HEK293 (cell line): Measurements from ENCODE around the gene RHOBTB3.

Experiments used
- CTCF ChIA-PET: fragments of 350-600 bp; formaldehyde crosslinking; extraction: SDS; loops from one replicate; lab custom pipeline; 2021; ENCODE audit warnings: antibody characterized with exemption; lab: Yijun Ruan, JAX
- POLR2A ChIA-PET: fragments of 300-600 bp; formaldehyde crosslinking; extraction: SDS; loops from one replicate; lab custom pipeline; 2020; ENCODE audit warnings: antibody characterized with exemption, inconsistent platforms; lab: Yijun Ruan, JAX
- H3K27ac ChIP-seq: fragments of 200-500 bp; sonication (Bioruptor generic); 2 replicates; pipeline ENCODE4 v1.5.1; 2014; ENCODE audit warnings: low read depth, low read length, control low read depth, inconsistent platforms; ENCODE audit errors: extremely low read depth
- H3K36me3 ChIP-seq, 2 experiments: fragments of 200-500 bp in 1 of 2; sonication (Bioruptor generic) in 1 of 2; 1 replicate in 1 of 2; 2 replicates in 1 of 2; pipeline ENCODE4 v1.5.1; 2014 to 2017; ENCODE audit warnings: inconsistent platforms in 2 of 2, low read length in 2 of 2; ENCODE audit not compliant: control insufficient read depth in 2 of 2, insufficient read depth in 1 of 2
- H3K4me1 ChIP-seq: fragments of 200-500 bp; sonication (Bioruptor generic); 2 replicates; pipeline ENCODE4 v1.5.1; 2014; ENCODE audit warnings: mild to moderate bottlenecking, low read length, inconsistent platforms; ENCODE audit not compliant: control insufficient read depth, insufficient read depth
- H3K4me3 ChIP-seq: 2 replicates; pipeline ENCODE4 v1.5.1; 2011; ENCODE audit warnings: low read depth, mild to moderate bottlenecking, control low read depth, low read length, moderate library complexity
- H3K9me3 ChIP-seq: fragments of 200-500 bp; sonication (Bioruptor generic); 2 replicates; pipeline ENCODE4 v1.5.1; 2014; ENCODE audit warnings: low read depth, low read length, inconsistent platforms; ENCODE audit not compliant: control insufficient read depth, insufficient read depth
- FEZF1 ChIP-seq: fragments of 450-650 bp; formaldehyde crosslinking; IDR thresholded peaks from 2 replicates; pipeline ENCODE4 v1.5.1; 2016; ENCODE audit warnings: missing biosample characterization, missing genetic modification characterization
- GFI1B ChIP-seq: fragments of 450-650 bp; formaldehyde crosslinking; IDR thresholded peaks from 2 replicates; pipeline ENCODE4 v1.5.1; 2016; ENCODE audit warnings: missing biosample characterization, missing genetic modification characterization
- KLF1 ChIP-seq: fragments of 450-650 bp; formaldehyde crosslinking; IDR thresholded peaks from 2 replicates; pipeline ENCODE4 v1.5.1; 2016; ENCODE audit warnings: missing biosample characterization, missing genetic modification characterization
- PRDM4 ChIP-seq: fragments of 450-650 bp; formaldehyde crosslinking; IDR thresholded peaks from 2 replicates; pipeline ENCODE4 v1.5.1; 2017; ENCODE audit warnings: missing biosample characterization, missing genetic modification characterization
- SETDB1 ChIP-seq: IDR thresholded peaks from one replicate; pipeline ENCODE4 v1.6.1; 2017; ENCODE audit warnings: mild to moderate bottlenecking, low read length, moderate library complexity, mixed read lengths; ENCODE audit not compliant: insufficient read length
- WT1 ChIP-seq: fragments of 450-650 bp; formaldehyde crosslinking; IDR thresholded peaks from 2 replicates; pipeline ENCODE4 v1.5.1; 2016; ENCODE audit warnings: missing biosample characterization, missing genetic modification characterization
- ZFP3 ChIP-seq: fragments of 450-650 bp; formaldehyde crosslinking; IDR thresholded peaks from 2 replicates; pipeline ENCODE4 v1.5.1; 2016; ENCODE audit warnings: low read depth, missing biosample characterization, missing genetic modification characterization
- ZFP37 ChIP-seq: fragments of 450-650 bp; formaldehyde crosslinking; IDR thresholded peaks from 2 replicates; pipeline ENCODE4 v1.5.1; 2016; ENCODE audit warnings: missing biosample characterization, missing genetic modification characterization
- ZFP41 ChIP-seq: fragments of 450-650 bp; formaldehyde crosslinking; IDR thresholded peaks from 2 replicates; pipeline ENCODE4 v1.5.1; 2016; ENCODE audit warnings: missing biosample characterization, missing genetic modification characterization, borderline replicate concordance
- ZIC2 ChIP-seq: fragments of 450-650 bp; formaldehyde crosslinking; IDR thresholded peaks from 2 replicates; pipeline ENCODE4 v1.5.1; 2016; ENCODE audit warnings: missing biosample characterization, missing genetic modification characterization
- ZNF10 ChIP-seq: fragments of 450-650 bp; formaldehyde crosslinking; IDR thresholded peaks from 2 replicates; pipeline ENCODE4 v1.5.1; 2017; ENCODE audit warnings: missing biosample characterization, missing genetic modification characterization
- ZNF132 ChIP-seq: fragments of 450-650 bp; formaldehyde crosslinking; IDR thresholded peaks from 2 replicates; pipeline ENCODE4 v1.5.1; 2017; ENCODE audit warnings: missing biosample characterization, missing genetic modification characterization, borderline replicate concordance
- ZNF174 ChIP-seq: fragments of 450-650 bp; formaldehyde crosslinking; IDR thresholded peaks from 2 replicates; pipeline ENCODE4 v1.5.0; 2017; ENCODE audit warnings: missing biosample characterization, mild to moderate bottlenecking, missing genetic modification characterization
- ZNF26 ChIP-seq: fragments of 450-650 bp; formaldehyde crosslinking; IDR thresholded peaks from 2 replicates; pipeline ENCODE4 v1.5.1; 2016; ENCODE audit warnings: missing biosample characterization, missing genetic modification characterization
- ZNF292 ChIP-seq: fragments of 450-650 bp; formaldehyde crosslinking; IDR thresholded peaks from 2 replicates; pipeline ENCODE4 v1.5.1; 2016; ENCODE audit warnings: low read depth, missing biosample characterization, missing genetic modification characterization, borderline replicate concordance
- ZNF311 ChIP-seq: fragments of 450-650 bp; formaldehyde crosslinking; IDR thresholded peaks from 2 replicates; pipeline ENCODE4 v1.5.1; 2017; ENCODE audit warnings: missing biosample characterization, missing genetic modification characterization, borderline replicate concordance
- ZNF404 ChIP-seq: fragments of 450-650 bp; formaldehyde crosslinking; IDR thresholded peaks from 2 replicates; pipeline ENCODE4 v1.5.1; 2017; ENCODE audit warnings: missing biosample characterization, missing genetic modification characterization
- ZNF416 ChIP-seq: fragments of 450-650 bp; formaldehyde crosslinking; IDR thresholded peaks from 2 replicates; pipeline ENCODE4 v1.5.1; 2016; ENCODE audit warnings: missing biosample characterization, missing genetic modification characterization
- ZNF473 ChIP-seq: fragments of 450-650 bp; formaldehyde crosslinking; IDR thresholded peaks from 2 replicates; pipeline ENCODE4 v1.5.1; 2017; ENCODE audit warnings: missing biosample characterization, missing genetic modification characterization
- ZNF48 ChIP-seq: fragments of 450-650 bp; formaldehyde crosslinking; IDR thresholded peaks from 2 replicates; pipeline ENCODE4 v1.5.1; 2016; ENCODE audit warnings: missing biosample characterization, missing genetic modification characterization
- ZNF514 ChIP-seq: fragments of 450-650 bp; formaldehyde crosslinking; IDR thresholded peaks from 2 replicates; pipeline ENCODE4 v1.5.1; 2016; ENCODE audit warnings: missing biosample characterization, missing genetic modification characterization
- ZNF529 ChIP-seq: fragments of 450-650 bp; formaldehyde crosslinking; IDR thresholded peaks from 2 replicates; pipeline ENCODE4 v1.5.1; 2017; ENCODE audit warnings: missing genetic modification characterization, missing biosample characterization; ENCODE audit not compliant: insufficient replicate concordance
- ZNF555 ChIP-seq: fragments of 450-650 bp; formaldehyde crosslinking; conservative IDR thresholded peaks from 2 replicates; pipeline ENCODE4 v1.5.1; 2017; ENCODE audit warnings: missing biosample characterization, mild to moderate bottlenecking, missing genetic modification characterization, inconsistent platforms
- ZNF560 ChIP-seq: fragments of 450-650 bp; formaldehyde crosslinking; IDR thresholded peaks from 2 replicates; pipeline ENCODE4 v1.5.1; 2017; ENCODE audit warnings: missing biosample characterization, missing genetic modification characterization, borderline replicate concordance
- ZNF561 ChIP-seq: fragments of 450-650 bp; IDR thresholded peaks from 2 replicates; pipeline ENCODE4 v1.5.1; 2018; ENCODE audit warnings: missing biosample characterization, missing genetic modification characterization, borderline replicate concordance
- ZNF654 ChIP-seq: fragments of 450-650 bp; formaldehyde crosslinking; IDR thresholded peaks from 2 replicates; pipeline ENCODE4 v1.5.1; 2016; ENCODE audit warnings: low read depth, missing biosample characterization, missing genetic modification characterization
- ZNF830 ChIP-seq: fragments of 450-650 bp; IDR thresholded peaks from 2 replicates; pipeline ENCODE4 v1.5.0; 2018; ENCODE audit warnings: missing biosample characterization, missing genetic modification characterization, low read depth, mild to moderate bottlenecking, moderate library complexity
- ZSCAN23 ChIP-seq: fragments of 450-650 bp; formaldehyde crosslinking; IDR thresholded peaks from 2 replicates; pipeline ENCODE4 v1.5.1; 2016; ENCODE audit warnings: missing biosample characterization, missing genetic modification characterization
- TF ChIP-seq, protein P1 (sequence below): fragments of 450-650 bp; formaldehyde crosslinking; IDR thresholded peaks from 2 replicates; pipeline ENCODE4 v1.5.1; 2016; ENCODE audit warnings: missing biosample characterization, missing genetic modification characterization

RHOBTB3 gene

DNA sequence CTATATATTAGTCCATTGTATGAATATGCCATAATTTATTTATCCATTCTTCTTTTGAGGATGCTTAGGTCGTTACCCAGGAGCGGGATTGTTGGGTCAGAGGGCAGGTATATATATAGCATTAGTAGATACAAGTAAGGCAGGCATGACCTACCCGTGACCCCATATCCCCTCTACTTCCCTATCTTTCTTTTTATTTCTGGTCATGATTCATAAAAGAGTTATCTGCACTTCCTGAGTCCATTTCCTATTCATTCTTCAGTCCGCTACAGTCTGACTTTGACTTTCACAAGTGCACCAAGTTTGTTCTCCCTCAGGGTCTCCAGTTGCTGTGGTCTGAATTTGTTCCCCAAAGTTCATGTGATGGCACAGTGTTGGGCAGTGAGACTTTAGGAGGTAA is 6.9 kb downstream of the RHOBTB3 start:
- H3K4me1 ChIP-seq = peaks cover 3% of the 10 kb centered on the region
- TF ChIP-seq ZNF529 (no peak), GFI1B (tag by site-specific recombination) (no peak), PRDM4 (tag by site-specific recombination) (no peak), ZNF10 (no peak), ZFP41 (tag by site-specific recombination) (no peak), ZSCAN23 (tag by site-specific recombination) (no peak), ZNF473 (tag by site-specific recombination) (no peak), ZNF174 (tag by site-specific recombination) (no peak), ZNF404 (tag by site-specific recombination) (no peak), ZNF830 (no peak), KLF1 (tag by site-specific recombination) (no peak), ZNF48 (tag by site-specific recombination) (no peak), ZIC2 (no peak), ZNF514 (no peak), ZNF555 (tag by site-specific recombination) (no peak), SETDB1 (no peak), ZNF654 (no peak), ZNF311 (tag by site-specific recombination) (no peak)
- TF ChIP-seq, protein P1, sequence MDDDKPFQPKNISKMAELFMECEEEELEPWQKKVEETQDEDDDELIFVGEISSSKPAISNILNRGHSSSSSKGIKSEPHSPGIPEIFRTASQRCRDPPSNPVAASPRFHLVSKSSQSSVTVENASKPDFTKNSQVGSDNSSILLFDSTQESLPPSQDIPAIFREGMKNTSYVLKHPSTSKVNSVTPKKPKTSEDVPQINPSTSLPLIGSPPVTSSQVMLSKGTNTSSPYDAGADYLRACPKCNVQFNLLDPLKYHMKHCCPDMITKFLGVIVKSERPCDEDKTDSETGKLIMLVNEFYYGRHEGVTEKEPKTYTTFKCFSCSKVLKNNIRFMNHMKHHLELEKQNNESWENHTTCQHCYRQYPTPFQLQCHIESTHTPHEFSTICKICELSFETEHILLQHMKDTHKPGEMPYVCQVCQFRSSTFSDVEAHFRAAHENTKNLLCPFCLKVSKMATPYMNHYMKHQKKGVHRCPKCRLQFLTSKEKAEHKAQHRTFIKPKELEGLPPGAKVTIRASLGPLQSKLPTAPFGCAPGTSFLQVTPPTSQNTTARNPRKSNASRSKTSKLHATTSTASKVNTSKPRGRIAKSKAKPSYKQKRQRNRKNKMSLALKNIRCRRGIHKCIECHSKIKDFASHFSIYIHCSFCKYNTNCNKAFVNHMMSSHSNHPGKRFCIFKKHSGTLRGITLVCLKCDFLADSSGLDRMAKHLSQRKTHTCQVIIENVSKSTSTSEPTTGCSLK = no peak
- TF ChIP-seq, all 188 proteins: peak for 0
- peaks cover 10 to 43% of the 10 kb centered on the region in 2 experiments; a peak in 2 of 3 replicates for H3K36me3 ChIP-seq
- H3K27ac ChIP-seq = no peak overlapping the region
- H3K9me3 ChIP-seq = no peaks in the 10 kb centered on the region
- CTCF ChIA-PET = interaction anchor here (1.0 kb wide), 1 partner anchor 8 kb away, joined by 4 read pairs; no protein-coding TSS in a partner anchor
- H3K4me3 ChIP-seq = no peak overlapping the region
- POLR2A ChIA-PET = no interaction called here

DNA sequence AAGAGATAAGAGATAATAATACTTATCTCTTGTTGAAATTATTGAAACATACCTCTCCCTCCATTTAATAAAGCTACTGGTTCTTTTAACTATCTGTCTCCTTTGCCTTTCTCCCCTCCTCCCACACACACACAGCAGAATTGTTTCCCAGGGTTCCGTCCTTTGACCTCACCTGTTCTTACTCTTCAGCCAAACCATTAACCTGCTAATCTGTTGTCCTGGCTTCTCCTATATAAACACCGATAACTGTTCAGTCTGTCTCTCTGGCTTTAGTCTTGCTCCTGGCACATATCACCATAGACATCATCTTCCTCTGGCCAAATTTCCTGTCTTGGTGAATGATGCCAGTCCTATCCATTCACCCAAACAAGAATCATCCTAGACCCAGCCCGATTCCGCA is 7.7 kb downstream of the RHOBTB3 start:
- ChIA-PET POLR2A (no interaction called here), CTCF (no interaction called here)
- peaks cover 10 to 40% of the 10 kb centered on the region in 2 experiments; a peak in 2 of 3 replicates for H3K36me3 ChIP-seq
- H3K4me1 ChIP-seq = peaks cover 2% of the 10 kb centered on the region
- TF ChIP-seq, protein P1 = no peak
- TF ChIP-seq ZNF132 (tag by site-specific recombination) (no peak), ZFP3 (tag by site-specific recombination) (no peak), ZNF292 (tag by site-specific recombination) (no peak), ZFP37 (tag by site-specific recombination) (no peak), FEZF1 (tag by site-specific recombination) (no peak), ZNF560 (no peak), ZNF561 (no peak), WT1 (tag by site-specific recombination) (no peak), ZNF416 (no peak), ZNF26 (tag by site-specific recombination) (no peak)
- H3K9me3 ChIP-seq = no peaks in the 10 kb centered on the region
- no peak overlapping the region for H3K27ac ChIP-seq
- no peak overlapping the region for H3K4me3 ChIP-seq
